Measurements from ENCODE around the gene FNDC8.
"Not testable (repeated sequence)": the region's sequence is repeated elsewhere in the genome, so short reads cannot be mapped to it uniquely, and the experiment has no call there.

The FNDC8 gene

GRCh38 chr17:35097776-35098175 lies 23.6 kb upstream of the FNDC8 start:
- no peak for DNase-seq

GRCh38 chr17:35099908-35100307 lies 21.5 kb upstream of the FNDC8 start:
- DNase-seq, result no peak

- no peak for DNase-seq
Measured at GRCh38 chr17:35101036-35101435, 20.4 kb upstream of the FNDC8 start.

GRCh38 chr17:35101725-35102124 lies 19.7 kb upstream of the FNDC8 start:
- DNase-seq, result no peak

- DNase-seq, result no peak
Measured at GRCh38 chr17:35103271-35103670, 18.1 kb upstream of the FNDC8 start.

GRCh38 chr17:35104844-35105450 lies 16.5 kb upstream of the FNDC8 start:
- no peak for DNase-seq

GRCh38 chr17:35110791-35111190 lies 10.6 kb upstream of the FNDC8 start:
- not testable (repeated sequence) for DNase-seq

GRCh38 chr17:35116845-35117244 lies 4.6 kb upstream of the FNDC8 start:
- no peak for DNase-seq

- no peak for DNase-seq
Measured at GRCh38 chr17:35117984-35118383, 3.4 kb upstream of the FNDC8 start.

GRCh38 chr17:35119370-35120165 lies 1.8 kb upstream of the FNDC8 start, which contains the start of gene RAD51D:
TSS of gene RAD51D (minus strand) at chr17:35119860. CDS start at chr17:35119613, 247 bp downstream.
- peak; percentile 82 for DNase-seq

GRCh38 chr17:35127751-35128514 lies 6.5 kb downstream of the FNDC8 start:
- DNase-seq, result no peak

GRCh38 chr17:35129154-35129972 lies 7.9 kb downstream of the FNDC8 start:
- no peak for DNase-seq

- no peak for DNase-seq
Measured at GRCh38 chr17:35129973-35130351, 8.5 kb downstream of the FNDC8 start.

GRCh38 chr17:35130392-35130791 lies 9.0 kb downstream of the FNDC8 start:
- DNase-seq, result no peak

- no peak for DNase-seq
Measured at GRCh38 chr17:35132099-35132498, 10.7 kb downstream of the FNDC8 start.

GRCh38 chr17:35132816-35133550 lies 11.6 kb downstream of the FNDC8 start:
- DNase-seq, result no peak

- DNase-seq, result no peak
Measured at GRCh38 chr17:35135322-35135721, 13.9 kb downstream of the FNDC8 start.

GRCh38 chr17:35138218-35138617 lies 16.8 kb downstream of the FNDC8 start:
- DNase-seq, result no peak

GRCh38 chr17:35141681-35142466 lies 20.5 kb downstream of the FNDC8 start, which contains the start of gene NLE1:
TSS of gene NLE1 (minus strand) at chr17:35142303. CDS start at chr17:35142275, 28 bp downstream.
- peak; percentile 84 for DNase-seq

- no peak for DNase-seq
Measured at GRCh38 chr17:35142467-35142796, 21.0 kb downstream of the FNDC8 start.

GRCh38 chr17:35144840-35145239 lies 23.4 kb downstream of the FNDC8 start:
- no peak for DNase-seq
